Astrocyte (in vitro differentiated cells and primary cell): ENCODE data around the gene YIPF5.

ENCODE experiments used
- EZH2 ChIP-seq: IDR thresholded peaks from 2 replicates; pipeline ENCODE4 v1.6.1; 2012; ENCODE audit warnings: mild to moderate bottlenecking, low read length, inconsistent platforms; ENCODE audit not compliant: insufficient read depth
- TF ChIP-seq, protein P1 (sequence below): IDR thresholded peaks from 2 replicates; pipeline ENCODE4 v1.5.1; 2011; ENCODE audit warnings: low read depth, mild to moderate bottlenecking, inconsistent platforms, low read length, moderate library complexity; ENCODE audit not compliant: insufficient read depth

DNA sequence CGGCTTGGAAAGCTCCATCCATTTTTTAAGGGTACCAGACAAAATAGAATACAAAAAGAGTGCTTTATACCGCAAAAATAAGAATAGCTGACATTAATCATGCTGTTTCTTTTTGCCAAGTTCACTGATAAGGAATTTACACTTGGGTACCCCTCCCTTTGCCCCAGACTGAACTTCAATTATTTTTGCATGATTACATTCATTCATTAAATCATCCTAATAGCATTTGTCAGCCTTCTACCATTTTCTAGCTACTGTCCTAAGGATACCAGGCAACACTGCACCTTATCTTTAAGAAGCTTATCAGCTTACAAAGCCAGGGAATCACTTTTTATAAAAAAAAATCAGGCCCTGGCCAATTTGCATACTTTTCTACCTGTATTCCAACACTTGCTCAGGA lies 48.4 kb downstream of the YIPF5 start:
- no peak for TF ChIP-seq EZH2
- TF ChIP-seq, protein P1, sequence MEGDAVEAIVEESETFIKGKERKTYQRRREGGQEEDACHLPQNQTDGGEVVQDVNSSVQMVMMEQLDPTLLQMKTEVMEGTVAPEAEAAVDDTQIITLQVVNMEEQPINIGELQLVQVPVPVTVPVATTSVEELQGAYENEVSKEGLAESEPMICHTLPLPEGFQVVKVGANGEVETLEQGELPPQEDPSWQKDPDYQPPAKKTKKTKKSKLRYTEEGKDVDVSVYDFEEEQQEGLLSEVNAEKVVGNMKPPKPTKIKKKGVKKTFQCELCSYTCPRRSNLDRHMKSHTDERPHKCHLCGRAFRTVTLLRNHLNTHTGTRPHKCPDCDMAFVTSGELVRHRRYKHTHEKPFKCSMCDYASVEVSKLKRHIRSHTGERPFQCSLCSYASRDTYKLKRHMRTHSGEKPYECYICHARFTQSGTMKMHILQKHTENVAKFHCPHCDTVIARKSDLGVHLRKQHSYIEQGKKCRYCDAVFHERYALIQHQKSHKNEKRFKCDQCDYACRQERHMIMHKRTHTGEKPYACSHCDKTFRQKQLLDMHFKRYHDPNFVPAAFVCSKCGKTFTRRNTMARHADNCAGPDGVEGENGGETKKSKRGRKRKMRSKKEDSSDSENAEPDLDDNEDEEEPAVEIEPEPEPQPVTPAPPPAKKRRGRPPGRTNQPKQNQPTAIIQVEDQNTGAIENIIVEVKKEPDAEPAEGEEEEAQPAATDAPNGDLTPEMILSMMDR = no peak
